ENCODE results near the gene ISCA1. TPM values are rescaled to one million over a fixed set of nuclear protein-coding genes. Genes with fewer than 3 reads are reported as not detected.

Gene ISCA1
- total RNA-seq (2014; rRNA removed) (28.8 and 29.1 TPM in 2 replicates), Bru-seq, nascent RNA (percentile 69 among the genes with signal in this experiment), BruChase-seq, experiment 1, labeled RNA remaining after a 6-hour chase (percentile 84 among the genes with signal in this experiment), BruChase-seq, experiment 2, labeled RNA remaining after a 2-hour chase (percentile 76 among the genes with signal in this experiment)
- long read RNA-seq, transcript ISCA1-203 (4 exons, 1,958 nt) = major isoform, 21 of 26 reads
- long read RNA-seq, partial matches to known transcripts = 1 of 26 reads
- long read RNA-seq, other reads (novel, unspliced or antisense) = 2 of 26 reads

DNA sequence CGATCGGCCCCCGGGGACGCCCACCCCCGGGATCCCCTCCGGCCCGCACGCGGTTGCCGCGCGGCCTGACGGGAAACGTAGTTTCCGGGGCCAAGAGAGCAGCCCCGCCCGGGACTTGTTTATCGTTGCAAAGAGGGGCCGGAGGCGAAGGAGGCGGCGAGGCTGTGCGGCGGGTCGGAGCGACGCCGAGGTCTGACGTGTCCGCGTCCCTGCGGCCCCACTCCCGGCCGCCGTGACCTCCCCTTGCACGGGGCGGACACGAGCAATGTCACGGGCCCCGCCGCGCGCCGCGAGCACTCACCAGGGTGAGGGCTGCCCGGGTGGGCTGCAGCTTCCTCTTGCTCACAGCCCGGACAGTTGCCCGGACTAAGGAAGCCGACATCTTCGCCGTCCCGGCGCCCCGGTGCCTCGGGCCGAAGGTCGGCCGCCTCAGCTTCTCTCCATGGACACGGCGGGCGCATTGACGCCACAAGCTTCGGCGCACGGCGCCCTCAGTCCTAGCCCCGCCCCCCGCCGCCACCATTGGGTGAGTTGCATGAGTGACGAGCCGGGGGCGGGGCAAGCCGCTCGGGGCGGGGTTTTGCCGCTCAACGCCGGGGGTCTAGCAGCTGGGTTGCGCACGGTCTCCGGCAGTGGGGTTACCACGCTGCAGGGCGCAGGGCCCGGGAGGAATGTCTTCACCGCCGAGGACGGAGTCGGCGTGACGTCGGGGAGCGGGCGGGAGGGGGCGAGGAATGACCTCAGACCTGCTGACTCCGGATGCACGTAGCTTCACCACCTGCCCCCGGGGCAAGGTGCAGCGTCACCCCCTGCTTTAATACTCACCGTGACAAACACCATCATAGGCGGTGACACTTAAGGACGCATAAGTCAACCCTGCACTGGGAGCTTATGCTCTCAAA, at the start of gene ISCA1:
ISCA1 (minus strand) TSS at position 462 of the 902 bp plus-strand sequence; CDS start at position 382, 80 bp downstream.
- Histone ChIP-seq H3K9me2 (replicated peaks; ENCODE audit: low read length) (no peaks in the 10 kb centered on the region), H3F3A (ENCODE audit: low read length, unreplicated experiment) (no peaks in the 10 kb centered on the region), H3K4me3 (ENCODE audit: low read length) (peak within 1 kb of the TSS; percentile 94), H3K4me1 (ENCODE audit: insufficient read depth, low read length) (peaks cover 13% of the 10 kb centered on the region), H4K20me1 (ENCODE audit: low read length) (peaks cover 27% of the 10 kb centered on the region), H3K27ac (ENCODE audit: low read length) (peak within 1 kb of the TSS; percentile 81), H3K4me2 (ENCODE audit: low read length) (peak within 1 kb of the TSS; percentile 92), H3K9ac (ENCODE audit: low read length) (peak within 1 kb of the TSS; percentile 94), H3K36me3 (ENCODE audit: low read depth, low read length) (no peaks in the 10 kb centered on the region), H3K27me3 (ENCODE audit: low read length) (no peaks in the 10 kb centered on the region), H2AFZ (ENCODE audit: low read length) (peak within 1 kb of the TSS; percentile 78), H3K9me3 (ENCODE audit: low read length) (no peaks in the 10 kb centered on the region), H3K79me2 (ENCODE audit: low read length) (peaks cover 47% of the 10 kb centered on the region)
- BruUV-seq (replicated peaks) = no TSS peak
- POLR2A ChIA-PET (ENCODE audit: unreplicated experiment) = no interaction called here
- no peak for TF ChIP-seq EZH2phosphoT487 (IDR thresholded peaks at IDR 0.05; ENCODE audit: borderline replicate concordance, low read length)
- no peak for TF ChIP-seq EZH2 (IDR thresholded peaks at IDR 0.05; ENCODE audit: low read length, unreplicated experiment)
- TF ChIP-seq, protein P1, sequence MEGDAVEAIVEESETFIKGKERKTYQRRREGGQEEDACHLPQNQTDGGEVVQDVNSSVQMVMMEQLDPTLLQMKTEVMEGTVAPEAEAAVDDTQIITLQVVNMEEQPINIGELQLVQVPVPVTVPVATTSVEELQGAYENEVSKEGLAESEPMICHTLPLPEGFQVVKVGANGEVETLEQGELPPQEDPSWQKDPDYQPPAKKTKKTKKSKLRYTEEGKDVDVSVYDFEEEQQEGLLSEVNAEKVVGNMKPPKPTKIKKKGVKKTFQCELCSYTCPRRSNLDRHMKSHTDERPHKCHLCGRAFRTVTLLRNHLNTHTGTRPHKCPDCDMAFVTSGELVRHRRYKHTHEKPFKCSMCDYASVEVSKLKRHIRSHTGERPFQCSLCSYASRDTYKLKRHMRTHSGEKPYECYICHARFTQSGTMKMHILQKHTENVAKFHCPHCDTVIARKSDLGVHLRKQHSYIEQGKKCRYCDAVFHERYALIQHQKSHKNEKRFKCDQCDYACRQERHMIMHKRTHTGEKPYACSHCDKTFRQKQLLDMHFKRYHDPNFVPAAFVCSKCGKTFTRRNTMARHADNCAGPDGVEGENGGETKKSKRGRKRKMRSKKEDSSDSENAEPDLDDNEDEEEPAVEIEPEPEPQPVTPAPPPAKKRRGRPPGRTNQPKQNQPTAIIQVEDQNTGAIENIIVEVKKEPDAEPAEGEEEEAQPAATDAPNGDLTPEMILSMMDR (conservative IDR thresholded peaks at IDR 0.05; ENCODE audit: low read depth, low read length) = no peak
- DNase-seq (peak; percentile 83), ATAC-seq (peak; percentile 87)
- CTCF ChIA-PET = no interaction called here
- intact Hi-C loops (cut with micrococcal nuclease) = loop anchor here (1.0 kb wide), 1 partner anchor 72 kb away; the partner anchor contains the start of gene TUT7

DNA sequence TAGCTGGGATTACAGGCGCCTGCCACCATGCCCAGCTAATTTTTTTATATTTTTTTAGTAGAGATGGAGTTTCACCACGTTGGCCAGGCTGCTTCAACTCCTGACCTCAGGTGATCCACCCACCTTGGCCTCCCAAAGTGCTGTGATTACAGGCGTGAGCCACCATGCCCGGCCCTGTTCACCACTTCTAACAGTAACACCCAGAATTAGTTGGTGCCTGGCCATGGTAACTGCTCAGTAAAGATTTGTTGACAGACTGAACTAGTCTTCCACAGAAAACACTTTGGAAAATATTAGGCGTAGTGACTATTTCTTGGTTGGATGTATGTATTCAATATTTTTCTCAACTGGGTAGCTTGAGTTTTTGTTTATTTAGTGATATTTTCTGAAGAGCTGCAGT, 47.8 kb upstream of the ISCA1 start:
- H4K20me1 ChIP-seq (ENCODE audit: low read length) = no peaks in the 10 kb centered on the region
- H2AFZ ChIP-seq (ENCODE audit: low read length) = no peak overlapping the region
- TF ChIP-seq EZH2phosphoT487 (IDR thresholded peaks at IDR 0.05; ENCODE audit: borderline replicate concordance, low read length) = no peak
- TF ChIP-seq, protein P1 (conservative IDR thresholded peaks at IDR 0.05; ENCODE audit: low read depth, low read length) = no peak
- no peak for TF ChIP-seq EZH2 (IDR thresholded peaks at IDR 0.05; ENCODE audit: low read length, unreplicated experiment)
- no peaks in the 10 kb centered on the region for H3F3A ChIP-seq (ENCODE audit: low read length, unreplicated experiment)
- H3K9ac ChIP-seq (ENCODE audit: low read length) = no peak overlapping the region
- intact Hi-C loops (cut with micrococcal nuclease) = no loop called here
- no peak overlapping the region for H3K27ac ChIP-seq (ENCODE audit: low read length)
- CTCF ChIA-PET = no interaction called here
- H3K27me3 ChIP-seq (ENCODE audit: low read length) = no peaks in the 10 kb centered on the region
- no peak overlapping the region for H3K4me3 ChIP-seq (ENCODE audit: low read length)
- peaks cover 3% of the 10 kb centered on the region; the same call in 1 of the 2 replicates for H3K36me3 ChIP-seq (ENCODE audit: low read depth, low read length)
- DNase-seq (no peak), ATAC-seq (no peak)
- no peak overlapping the region for H3K4me2 ChIP-seq (ENCODE audit: low read length)
- no peaks in the 10 kb centered on the region for H3K79me2 ChIP-seq (ENCODE audit: low read length)
- no peaks in the 10 kb centered on the region for H3K4me1 ChIP-seq (ENCODE audit: insufficient read depth, low read length)
- no peaks in the 10 kb centered on the region for H3K9me3 ChIP-seq (ENCODE audit: low read length)
- BruUV-seq (replicated peaks) = no TSS peak
- POLR2A ChIA-PET (ENCODE audit: unreplicated experiment) = no interaction called here
- H3K9me2 ChIP-seq (replicated peaks; ENCODE audit: low read length) = no peaks in the 10 kb centered on the region
